Nephron progenitor cell (in vitro differentiated cells): Measurements from ENCODE around the gene TRIM67.

ENCODE experiments used
- DNase-seq: peaks from one replicate; pipeline ENCODE4 v3.0.0; 2021
- H3K27ac Mint-ChIP-seq: 2 replicates; pipeline ENCODE4 v1.8.0; 2021; ENCODE audit warnings: mild to moderate bottlenecking, moderate library complexity, mixed read lengths
- H3K27me3 Mint-ChIP-seq: 2 replicates; pipeline ENCODE4 v1.8.0; 2021; ENCODE audit warnings: mild to moderate bottlenecking, low read depth, mixed read lengths; ENCODE audit not compliant: poor library complexity
- H3K36me3 Mint-ChIP-seq: 2 replicates; pipeline ENCODE4 v1.8.0; 2021; ENCODE audit warnings: low read depth, mixed read lengths
- H3K4me1 Mint-ChIP-seq: 2 replicates; pipeline ENCODE4 v1.8.0; 2021; ENCODE audit warnings: mixed read lengths
- H3K4me3 Mint-ChIP-seq: 2 replicates; pipeline ENCODE4 v1.8.0; 2021; ENCODE audit warnings: mild to moderate bottlenecking, moderate library complexity, mixed read lengths
- H3K9me3 Mint-ChIP-seq: 2 replicates; pipeline ENCODE4 v1.8.0; 2021; ENCODE audit warnings: mild to moderate bottlenecking, moderate library complexity, mixed read lengths
- CTCF ChIP-seq: fragments of 200-600 bp; sonication (generic); IDR thresholded peaks from 2 replicates; pipeline ENCODE4 v1.5.0; 2021; ENCODE audit warnings: antibody characterized with exemption

Gene TRIM67

DNA sequence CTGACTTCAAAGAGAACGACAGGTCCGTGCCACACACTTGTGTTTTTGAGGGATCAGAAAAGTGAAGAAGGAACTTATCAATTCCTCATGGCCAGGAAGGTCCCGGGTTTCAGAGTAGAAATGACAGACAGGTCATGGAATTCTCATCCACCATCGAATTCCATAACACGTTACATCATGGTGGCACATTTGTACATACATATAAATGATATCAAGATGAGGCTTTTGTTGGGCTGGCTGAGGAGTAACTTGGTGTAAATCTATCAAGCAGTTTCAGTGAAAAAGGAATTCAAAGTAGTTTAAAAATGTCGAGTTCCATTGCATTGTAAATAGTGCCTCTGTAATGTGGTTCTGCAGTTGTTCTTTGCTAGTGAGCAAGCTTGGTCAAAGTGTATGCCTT is 56.2 kb downstream of the TRIM67 start:
- no peaks in the 10 kb centered on the region for H3K4me1 Mint-ChIP-seq
- peaks cover 4% of the 10 kb centered on the region for H3K36me3 Mint-ChIP-seq
- no peak overlapping the region for H3K27ac Mint-ChIP-seq
- peaks cover 67% of the 10 kb centered on the region for H3K27me3 Mint-ChIP-seq
- DNase-seq, result no peak
- no peak for TF ChIP-seq CTCF
- no peak overlapping the region for H3K4me3 Mint-ChIP-seq
- no peaks in the 10 kb centered on the region for H3K9me3 Mint-ChIP-seq

DNA sequence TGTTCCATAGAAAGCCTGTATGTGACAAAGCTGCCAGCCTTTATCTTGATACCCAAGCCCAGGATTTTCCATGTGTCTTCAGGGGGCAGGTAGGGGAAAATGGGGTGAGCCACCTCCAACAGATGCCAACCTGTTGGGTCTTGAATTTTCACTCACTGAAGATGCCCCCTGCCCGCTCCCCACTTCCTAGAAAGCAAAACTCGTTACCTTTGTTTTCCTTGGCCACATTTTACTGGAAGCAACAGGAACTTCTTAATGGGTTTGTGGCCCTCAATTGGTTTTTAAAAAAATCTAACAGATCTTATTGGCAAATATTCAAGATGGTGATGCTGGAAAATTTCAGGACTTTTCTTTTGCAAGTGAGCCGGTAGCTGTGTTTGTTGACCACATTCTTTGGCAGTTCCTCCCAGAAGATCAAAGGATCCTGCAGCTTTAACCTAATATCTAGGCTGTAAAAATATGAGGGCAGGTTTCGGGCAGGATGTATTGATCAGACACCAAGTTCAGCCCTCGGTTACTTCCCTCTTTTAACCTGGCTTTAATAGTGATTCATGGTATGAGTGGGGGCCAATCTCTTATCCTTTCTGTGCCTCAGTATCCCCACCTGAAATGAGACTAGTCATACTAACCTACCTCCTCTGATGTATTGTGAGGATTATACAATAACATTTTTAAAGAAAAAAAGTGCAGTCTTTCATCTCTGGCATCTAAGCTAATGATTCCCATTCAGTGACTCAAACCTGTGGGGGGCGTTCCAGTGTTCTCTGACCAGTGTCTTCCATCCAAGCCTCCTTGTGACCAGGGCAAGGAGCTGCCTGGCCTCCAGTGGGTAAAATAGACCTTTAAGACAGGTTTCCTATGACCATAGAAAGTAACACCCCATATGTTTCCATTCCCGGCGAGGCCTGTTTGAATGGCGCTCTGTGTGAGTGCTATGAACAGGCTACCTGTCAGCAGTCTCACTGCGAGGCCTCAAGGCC is 57.9 kb downstream of the TRIM67 start:
- Mint-ChIP-seq H3K9me3 (no peaks in the 10 kb centered on the region), H3K4me1 (no peaks in the 10 kb centered on the region), H3K27me3 (peaks cover 50% of the 10 kb centered on the region), H3K36me3 (peaks cover 11% of the 10 kb centered on the region), H3K27ac (no peak overlapping the region), H3K4me3 (no peak overlapping the region)
- no peak for TF ChIP-seq CTCF
- no peak for DNase-seq

GRCh38 chr1:231220801-231221200 is 58.9 kb downstream of the TRIM67 start:
- peaks cover 21% of the 10 kb centered on the region for H3K36me3 Mint-ChIP-seq
- no peaks in the 10 kb centered on the region for H3K4me1 Mint-ChIP-seq
- H3K27ac Mint-ChIP-seq, result no peak overlapping the region
- no peak overlapping the region for H3K4me3 Mint-ChIP-seq
- no peak for DNase-seq
- no peak for TF ChIP-seq CTCF
- no peaks in the 10 kb centered on the region for H3K9me3 Mint-ChIP-seq
- H3K27me3 Mint-ChIP-seq, result peaks cover 40% of the 10 kb centered on the region

- no peaks in the 10 kb centered on the region for H3K9me3 Mint-ChIP-seq
- TF ChIP-seq CTCF, result no peak
- H3K4me3 Mint-ChIP-seq, result no peak overlapping the region
- H3K27me3 Mint-ChIP-seq, result no peaks in the 10 kb centered on the region
- no peak overlapping the region for H3K27ac Mint-ChIP-seq
- peaks cover 11% of the 10 kb centered on the region for H3K4me1 Mint-ChIP-seq
- DNase-seq, result no peak
- peaks cover 45% of the 10 kb centered on the region for H3K36me3 Mint-ChIP-seq
Measured at GRCh38 chr1:231226156-231226555, 64.3 kb downstream of the TRIM67 start.

GRCh38 chr1:231231511-231231910 is 69.7 kb downstream of the TRIM67 start:
- Mint-ChIP-seq H3K4me1 (peaks cover 15% of the 10 kb centered on the region), H3K27me3 (no peaks in the 10 kb centered on the region), H3K4me3 (no peak overlapping the region), H3K27ac (no peak overlapping the region), H3K36me3 (peaks cover 22% of the 10 kb centered on the region), H3K9me3 (no peaks in the 10 kb centered on the region)
- no peak for DNase-seq
- no peak for TF ChIP-seq CTCF
